NCI-H748 (cell line): ENCODE data around the gene ABAT.

Experiments used
- DNase-seq: peaks from one replicate; lab custom pipeline; 2025; ENCODE audit not compliant: unreplicated experiment; lab: John Stamatoyannopoulos, UW

ABAT gene

DNA sequence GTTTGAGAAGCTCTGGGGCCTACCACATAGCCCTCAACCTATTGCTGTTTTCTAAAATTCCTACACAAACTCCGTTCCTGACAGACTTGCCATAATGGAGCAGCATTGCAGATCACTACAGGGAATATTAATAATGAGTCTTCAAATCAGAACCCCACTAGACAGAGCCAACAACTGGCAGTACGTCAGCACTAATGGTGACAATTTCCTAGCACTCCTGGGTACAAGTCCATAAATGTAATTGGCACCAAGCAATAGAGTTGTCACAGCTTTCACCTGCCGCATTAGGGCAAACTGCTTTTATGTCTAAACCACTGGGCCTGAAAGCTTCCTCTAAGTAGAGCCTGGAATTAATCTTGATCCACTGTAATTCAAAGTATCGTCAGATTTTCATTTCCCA, 25.5 kb upstream of the ABAT start:
- DNase-seq = no peak

DNA sequence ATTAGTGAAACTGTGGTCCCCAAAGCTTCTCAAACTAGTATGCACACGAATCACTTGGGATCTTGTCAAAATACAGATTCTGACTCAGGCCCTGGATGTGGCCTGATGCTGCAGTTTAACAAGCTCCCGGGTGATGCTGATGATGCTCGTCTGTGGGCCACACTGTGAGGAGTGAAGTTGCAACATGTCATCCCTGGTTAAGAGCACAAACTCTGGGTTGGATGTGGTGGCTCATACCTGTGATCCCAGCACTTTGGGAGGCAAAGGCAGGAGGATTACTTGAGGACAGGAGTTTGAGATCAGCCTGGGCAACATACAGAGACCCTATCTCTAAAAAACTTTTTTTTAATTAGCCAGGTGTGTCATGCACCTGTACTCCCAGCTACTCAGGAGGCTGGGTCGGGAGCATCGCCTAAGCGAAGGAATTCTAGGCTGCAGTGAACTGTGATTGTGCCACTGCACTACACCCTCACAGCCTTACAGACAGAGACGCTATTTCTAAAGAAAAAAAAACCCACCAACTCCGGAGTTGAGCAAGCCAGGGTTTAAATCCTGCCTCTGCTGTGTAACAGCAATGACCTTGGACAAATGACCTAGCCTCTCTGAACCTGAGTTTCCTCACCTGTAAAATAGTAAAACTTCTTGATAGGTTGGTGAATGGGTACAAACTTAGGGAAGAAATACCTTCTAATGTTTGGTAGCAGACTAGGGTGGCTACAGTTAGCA, 24.4 kb upstream of the ABAT start:
- no peak for DNase-seq

DNA sequence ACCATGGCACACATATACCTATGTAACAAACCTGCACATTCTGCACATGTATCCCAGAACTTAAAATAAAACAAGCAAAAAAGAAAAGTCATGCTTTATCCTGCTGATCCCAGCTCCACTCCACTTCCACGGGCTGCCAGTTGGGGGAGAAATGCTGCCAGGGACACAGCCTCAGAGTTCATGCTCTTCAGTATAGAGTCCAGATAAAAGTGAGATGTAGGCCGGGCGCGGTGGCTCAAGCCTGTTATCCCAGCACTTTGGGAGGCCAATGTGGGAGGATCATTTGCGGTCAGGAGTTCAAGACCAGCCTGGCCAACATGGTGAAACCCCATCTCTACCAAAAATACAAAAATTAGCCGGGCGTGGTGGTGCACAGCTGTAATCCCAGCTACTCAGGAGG, 22.5 kb upstream of the ABAT start:
- DNase-seq = peak; percentile 5

DNA sequence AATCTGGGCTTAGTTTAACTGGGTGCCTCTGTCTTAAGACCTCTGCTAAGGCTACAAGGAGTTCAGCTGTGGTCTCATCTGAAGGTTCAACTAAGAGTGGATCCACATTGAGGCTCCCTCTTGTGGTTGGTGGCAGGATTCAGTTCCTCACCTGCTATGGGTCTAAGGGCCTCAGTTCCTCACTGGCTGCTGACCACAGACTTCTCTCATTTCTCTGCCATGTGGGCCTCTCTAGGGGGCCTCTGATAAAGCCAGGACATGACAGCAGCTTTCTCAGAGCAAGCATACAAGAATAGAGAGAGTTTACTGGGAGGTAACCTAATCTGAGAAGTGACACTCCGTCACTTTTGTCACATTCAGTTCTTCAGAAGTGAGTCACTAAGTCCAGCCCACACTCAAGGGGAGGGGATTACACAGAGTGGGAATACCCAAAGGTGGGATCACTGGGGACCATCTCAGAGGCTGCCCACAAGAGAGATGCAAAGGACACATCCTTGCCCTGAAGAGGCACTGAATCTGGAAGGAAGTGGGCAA, 19.2 kb upstream of the ABAT start:
- peak; percentile 45 for DNase-seq

DNA sequence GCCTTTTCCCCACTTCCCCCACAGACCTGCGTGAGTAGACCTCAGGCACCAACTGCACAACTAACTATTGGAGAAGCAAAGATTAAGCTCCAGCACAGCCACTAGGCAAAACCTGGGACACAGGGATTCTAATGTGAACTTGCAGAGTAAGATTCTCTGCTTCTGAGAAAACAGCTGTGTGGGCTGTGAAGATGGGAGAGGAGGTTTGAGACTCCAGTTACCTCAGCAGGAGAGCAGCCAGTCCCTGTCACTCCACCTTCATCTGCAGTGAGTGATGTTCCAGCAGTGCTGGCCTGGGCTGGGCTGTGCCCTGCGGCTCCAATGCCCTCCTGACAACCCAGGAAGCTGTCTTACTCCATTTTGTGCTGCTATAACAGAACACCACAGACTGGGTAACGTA, 18.0 kb upstream of the ABAT start:
- no peak for DNase-seq

DNA sequence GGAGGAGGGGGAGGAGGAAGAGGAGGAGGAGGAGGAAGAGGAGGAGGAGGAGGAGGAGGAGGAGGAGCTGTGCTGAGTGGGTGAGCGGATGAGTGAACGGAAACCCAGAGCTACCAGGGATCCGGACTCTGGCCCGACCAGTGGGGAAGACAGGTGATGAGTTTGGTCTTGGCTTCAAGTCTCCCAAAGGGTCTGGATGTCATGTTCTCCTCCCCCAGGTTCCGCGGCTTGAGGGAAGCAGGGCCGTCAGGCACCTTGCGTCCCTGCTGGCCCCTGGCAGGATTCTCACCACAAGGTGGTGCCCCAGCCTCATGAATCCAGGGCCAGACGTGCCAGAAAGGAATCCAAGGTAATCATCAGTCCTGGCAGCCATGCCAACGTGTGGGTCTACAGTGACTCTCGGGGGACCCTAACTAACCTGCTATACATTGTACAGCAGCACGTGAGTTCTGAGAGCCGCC, 13.5 kb upstream of the ABAT start:
- DNase-seq = peak; percentile 89

DNA sequence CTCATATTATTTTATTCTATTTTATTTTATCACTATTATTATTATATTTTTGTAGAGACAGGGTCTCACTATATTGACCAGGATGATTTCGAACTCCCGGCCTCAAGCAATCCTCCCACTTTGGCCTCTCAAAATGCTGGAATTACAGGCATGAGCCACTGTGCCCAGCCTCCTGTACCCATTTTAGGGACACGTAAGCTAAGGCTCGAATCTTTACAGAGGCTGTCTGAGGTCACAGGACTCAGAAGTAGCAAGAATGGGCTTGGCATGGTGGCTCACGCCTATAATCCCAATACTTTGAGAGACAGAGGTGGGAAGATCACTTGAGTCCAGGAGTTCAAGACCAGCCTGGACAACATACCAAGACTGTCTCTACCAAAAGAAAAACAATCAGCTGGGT, 12.7 kb upstream of the ABAT start:
- DNase-seq = no peak

DNA sequence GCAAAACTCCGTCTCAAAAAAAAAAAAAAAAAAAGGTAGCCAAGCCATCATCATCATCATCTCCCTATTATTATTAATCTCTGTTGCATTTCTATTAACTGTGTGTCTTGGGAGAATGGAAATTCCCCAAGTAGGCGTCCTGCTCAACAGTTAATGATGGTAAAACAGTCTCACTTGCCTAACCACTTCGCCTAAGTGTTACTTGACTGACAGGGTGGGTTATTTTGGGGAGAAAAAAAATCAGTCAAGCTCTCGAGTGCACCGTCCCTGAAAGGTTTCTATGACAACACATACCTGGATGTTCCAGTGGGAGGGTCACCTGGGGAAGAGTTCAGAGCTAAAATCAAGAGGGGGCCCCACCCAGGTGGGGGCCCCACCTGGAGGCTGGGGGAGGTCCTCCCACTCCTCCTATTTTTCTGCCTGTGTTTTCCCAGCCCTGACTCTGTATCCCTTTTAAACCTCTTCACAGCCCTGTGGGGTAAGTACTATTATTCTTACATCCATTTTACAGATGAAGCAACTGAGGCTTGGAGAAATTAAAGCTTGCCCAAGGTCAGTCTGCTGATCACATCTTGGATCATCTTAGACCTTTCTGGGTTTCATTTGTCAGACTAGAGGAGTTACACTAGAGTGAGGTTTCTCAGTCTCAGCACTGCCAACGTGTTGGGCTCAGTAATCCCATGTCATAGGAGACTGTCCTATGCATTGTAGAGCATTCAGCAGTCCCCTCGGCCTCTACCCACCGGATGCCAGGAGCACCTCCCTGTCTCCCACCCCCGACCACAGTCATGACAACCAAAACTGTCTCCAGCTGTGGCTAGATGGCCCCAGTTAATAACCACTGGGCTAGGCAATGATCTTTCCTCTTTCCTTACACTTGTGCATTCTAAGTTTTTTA, 11.0 kb upstream of the ABAT start:
- no peak for DNase-seq

DNA sequence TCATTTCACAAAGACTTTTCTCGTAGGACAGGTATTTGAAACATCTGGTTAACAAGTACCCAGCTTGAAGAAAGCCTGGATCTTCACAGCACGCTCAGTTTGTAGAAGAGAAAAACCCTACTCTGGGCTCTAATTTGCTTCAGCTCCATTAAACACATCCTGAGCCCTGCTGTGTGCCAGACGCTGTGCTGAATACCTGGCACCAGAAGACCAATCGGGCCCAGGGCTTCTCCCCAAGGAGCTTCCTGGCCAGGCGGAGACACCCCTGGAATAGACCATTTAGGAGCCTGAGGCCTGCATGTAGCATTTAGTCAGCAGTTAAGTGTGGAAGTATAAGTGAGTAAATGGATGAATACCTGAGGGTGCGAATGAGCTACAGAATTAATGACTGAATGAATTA, 8.9 kb upstream of the ABAT start:
- no peak for DNase-seq

DNA sequence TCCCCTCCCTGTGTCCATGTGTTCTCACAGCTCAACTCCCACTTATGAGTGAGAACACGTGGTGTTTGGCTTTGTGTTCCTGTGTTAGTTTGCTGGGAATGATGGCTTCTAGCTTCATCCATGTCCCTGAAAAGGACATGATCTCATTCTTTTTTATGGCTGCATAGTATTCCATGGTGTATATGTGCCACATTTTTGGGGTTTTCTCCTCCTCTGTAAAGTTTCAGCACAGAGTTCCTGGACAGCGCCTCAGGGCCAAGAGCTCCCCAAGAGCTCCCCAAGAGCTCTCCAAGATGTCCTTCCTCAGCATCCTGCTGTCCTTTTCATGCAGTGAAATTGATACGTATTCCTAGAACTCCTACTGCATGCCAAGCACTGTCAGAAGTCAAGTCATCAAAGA, 6.9 kb upstream of the ABAT start:
- DNase-seq = no peak

DNA sequence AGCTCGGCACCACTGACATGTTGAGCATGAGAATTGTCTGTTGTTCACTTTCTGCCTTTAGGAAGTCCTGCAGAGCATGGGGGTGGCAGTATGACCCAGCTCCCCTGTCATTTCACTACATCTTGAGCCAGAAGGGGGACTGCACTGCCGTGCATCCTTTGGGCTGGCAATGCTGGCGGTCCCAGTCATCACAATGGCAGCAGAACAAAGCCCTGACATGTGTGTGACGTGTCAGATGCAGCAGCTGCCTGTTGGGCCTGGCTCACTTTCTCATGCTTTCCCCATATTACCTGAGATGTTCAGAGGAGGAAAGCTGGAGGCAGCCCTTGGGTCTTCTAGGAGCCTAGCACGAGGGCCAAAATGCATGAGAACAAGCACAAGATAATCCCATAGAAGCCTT, 6.3 kb upstream of the ABAT start:
- DNase-seq = no peak

DNA sequence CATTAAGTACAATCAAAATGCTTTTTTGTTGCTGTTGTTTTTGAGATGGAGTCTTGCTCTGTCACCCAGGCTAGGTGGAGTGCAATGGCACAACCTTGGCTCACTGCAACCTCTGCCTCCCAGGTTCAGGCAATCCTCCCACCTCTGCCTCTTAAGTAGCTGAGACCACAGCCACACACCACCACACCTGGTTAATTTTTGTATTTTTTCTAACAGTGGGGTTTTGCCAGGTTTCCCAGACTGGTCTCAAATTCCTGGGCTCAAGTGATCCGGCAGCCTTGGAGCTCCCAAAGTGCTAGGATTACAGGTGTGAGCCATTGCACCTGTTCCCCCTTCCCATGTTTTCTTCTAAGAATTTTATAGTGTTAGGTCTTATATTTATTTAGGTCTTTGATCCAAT, 4.9 kb upstream of the ABAT start:
- no peak for DNase-seq

DNA sequence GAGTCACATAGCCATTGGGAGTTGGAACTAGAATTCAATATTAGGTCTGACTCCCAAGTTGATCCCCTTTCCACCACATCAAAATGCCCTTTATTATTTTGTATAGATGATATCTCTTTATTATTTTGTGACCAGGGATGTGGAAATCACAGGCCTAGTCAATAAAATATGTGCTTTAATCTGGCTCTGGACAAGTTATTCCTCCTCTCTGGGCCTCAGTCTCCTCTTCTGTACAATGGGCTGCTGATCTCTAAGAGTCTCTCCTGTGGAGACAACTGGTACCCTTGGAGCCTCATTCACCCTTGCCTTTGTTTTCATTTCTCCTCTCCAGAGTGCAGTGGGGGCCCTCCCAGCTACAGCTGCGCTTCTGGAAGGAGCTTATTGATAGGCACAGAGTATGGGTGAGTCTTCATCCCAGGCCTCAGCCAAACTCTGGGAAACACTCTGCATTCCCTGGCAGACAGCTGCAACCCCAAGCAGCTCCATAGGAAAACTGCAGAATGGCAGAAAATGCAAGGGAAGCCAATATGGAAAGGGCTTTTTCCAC, 4.3 kb upstream of the ABAT start:
- no peak for DNase-seq

DNA sequence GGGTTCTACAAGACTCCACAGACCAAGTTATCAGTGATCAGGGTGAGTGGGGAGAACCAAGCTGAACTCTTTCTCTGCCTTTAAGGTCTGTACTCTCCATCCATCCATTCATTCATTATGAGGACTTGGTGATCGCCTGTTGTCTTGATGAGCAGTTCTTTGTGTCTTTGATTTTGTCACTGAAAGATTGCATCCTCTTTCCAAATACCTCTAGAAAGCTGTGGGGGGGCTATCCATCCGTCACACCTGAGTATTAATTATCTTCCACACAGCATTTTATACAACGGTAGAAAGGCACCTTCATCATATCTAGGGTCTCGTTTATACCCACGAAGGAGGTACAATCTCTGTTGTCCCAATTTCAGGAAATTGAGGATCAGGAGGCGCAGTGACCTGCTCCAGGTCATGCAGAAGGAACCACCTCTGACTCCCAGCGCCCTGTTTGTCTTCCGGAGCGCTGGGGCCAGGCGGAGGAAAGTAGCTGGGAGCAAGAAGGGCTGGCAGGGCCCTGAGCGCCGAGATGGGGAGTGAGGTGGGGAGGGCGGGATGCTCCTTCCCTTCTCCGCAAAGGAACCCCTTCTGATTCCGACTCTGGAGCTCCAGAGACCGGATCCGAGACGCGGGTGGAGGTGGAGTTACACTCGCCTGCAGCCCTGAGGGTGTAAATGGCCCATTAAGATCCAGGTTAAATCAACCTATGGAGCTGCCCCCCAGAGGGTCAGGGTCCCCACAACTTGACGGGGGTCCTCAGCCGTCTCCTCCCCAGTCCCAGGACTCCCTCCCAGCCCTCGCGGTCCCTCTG, 605 bp upstream of the ABAT start:
- peak; percentile 58 for DNase-seq

DNA sequence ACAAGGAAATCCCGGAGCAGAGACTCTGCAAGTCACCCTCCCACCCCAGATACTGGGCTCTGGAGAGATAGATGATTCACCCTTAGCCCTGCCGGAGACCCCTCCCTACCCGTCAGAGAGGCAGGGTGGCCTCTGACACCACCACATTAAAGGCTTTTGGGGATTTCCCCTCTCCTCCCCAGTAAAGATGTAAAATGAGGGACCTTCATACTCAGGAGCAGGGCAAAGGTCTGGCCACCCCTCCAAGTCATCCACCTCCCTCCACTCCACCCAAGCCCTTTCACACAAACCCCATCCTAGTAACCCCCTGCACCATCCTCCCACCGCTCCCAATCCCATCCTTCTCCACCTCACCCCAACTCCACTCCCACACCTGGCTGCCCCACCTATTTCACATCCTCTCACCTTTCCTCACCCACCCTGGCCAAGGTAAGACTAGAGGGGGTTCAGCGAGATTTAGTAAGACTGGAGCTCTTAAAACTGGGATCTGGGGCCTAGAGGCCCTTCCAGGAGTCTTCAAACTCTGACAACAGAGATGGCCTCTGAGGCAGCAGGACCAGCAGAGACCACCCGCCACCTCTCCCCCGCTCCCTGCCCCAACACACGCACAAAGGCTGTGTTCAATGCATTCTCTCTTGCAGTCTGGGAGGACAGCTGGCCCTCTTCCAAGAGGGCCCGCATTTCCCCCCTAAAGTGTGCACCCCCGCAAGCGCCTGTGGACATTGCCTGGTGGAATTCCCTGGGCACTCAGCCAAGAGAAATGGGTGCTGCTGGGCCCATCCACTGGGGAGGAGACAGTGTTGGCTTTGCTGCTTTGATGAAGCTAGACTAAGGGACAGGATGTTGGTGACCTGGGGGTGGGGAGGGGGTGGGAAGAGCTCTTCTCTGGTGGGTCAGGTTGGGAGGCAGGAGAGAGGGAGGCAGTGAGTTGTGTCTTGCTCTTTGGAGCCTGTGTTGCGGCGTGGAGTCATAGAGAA, 1.1 kb downstream of the ABAT start:
- peak; percentile 12 for DNase-seq

DNA sequence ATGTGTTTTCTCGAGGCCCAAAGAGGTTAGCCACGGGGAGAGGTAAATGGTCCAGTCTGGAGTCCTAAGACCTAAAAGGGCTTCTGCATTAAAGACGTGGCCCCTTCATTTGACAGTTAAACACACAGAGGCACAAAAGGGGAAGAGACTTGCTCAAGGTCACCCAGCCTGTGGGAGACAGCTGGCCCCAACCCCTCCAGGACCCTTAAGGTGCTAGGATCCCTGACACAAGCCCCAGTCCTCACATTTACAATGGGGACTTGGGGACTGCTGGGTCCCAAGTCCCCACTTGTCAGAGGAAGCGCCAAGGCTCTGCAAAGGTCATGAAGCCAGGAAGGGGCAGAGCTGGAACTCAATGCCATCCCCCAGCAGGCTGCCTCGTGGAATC, 1.7 kb downstream of the ABAT start:
- DNase-seq = no peak

DNA sequence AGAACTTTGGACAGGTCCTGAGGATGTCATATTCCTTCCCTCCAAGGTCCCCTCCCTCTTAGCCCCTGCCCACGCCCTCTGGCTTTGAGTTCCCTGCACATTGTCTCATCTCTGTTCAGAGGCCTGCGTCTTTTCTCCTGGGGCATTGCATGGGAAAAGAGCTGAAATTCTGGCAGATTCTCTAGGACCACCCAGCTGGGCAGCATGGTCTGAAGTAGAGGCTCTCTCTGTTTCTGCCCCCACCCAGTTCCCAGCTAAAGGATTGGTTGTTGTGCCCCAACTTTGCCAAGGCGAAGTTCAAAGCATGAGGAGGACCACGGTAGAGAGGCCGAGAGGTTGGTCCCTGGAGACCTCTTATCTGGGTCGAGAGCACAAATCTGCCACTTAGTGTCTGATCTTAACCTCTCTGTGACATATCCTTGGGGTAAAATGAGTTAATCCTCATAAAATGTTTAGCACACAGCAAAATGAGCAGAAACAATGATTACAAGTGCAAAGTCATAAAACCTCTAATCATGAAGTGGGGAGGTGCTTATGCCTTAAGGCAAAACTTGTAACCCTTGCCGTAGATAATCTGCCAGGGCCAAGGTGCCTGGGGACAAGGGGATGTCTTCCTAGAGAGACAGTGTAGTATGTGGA, 2.4 kb downstream of the ABAT start:
- no peak for DNase-seq

DNA sequence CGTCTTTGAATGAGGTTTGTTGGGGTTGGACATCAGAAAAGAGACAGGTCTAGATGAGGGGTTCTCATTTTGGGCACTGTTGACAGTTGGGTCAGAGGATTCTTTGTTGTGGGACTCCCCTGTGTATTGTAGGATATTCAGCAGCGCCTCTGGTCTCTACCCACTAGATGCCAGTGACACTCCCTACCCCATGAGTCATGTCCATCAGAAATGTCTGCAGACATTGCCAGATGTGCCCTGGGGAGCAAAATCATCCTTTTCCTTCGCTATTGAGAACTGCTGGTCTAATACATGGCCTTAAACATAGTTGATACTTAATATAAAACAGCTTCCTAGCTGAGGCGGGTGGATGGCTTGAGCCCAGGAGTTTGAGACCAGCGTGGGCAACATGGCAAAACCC, 3.1 kb downstream of the ABAT start:
- DNase-seq = no peak
